GM23248 (cell line): ENCODE measurements around the gene HIVEP1. TPM values are rescaled to one million over a fixed set of nuclear protein-coding genes. Genes with fewer than 3 reads are reported as not detected.
A peak's percentile ranks its signal among the peaks of the same experiment; 100 is the strongest.

ENCODE experiments used
- DNase-seq: peaks from one replicate; pipeline ENCODE4 v3.0.0-alpha.2; 2015
- H2AFZ ChIP-seq: fragments of 200-600 bp; sonication (generic); 2 replicates; pipeline ENCODE4 v1.6.1; 2016; ENCODE audit warnings: antibody characterized with exemption
- H3F3A ChIP-seq: fragments of 200-600 bp; sonication (generic); 2 replicates; pipeline ENCODE4 v1.6.1; 2016; ENCODE audit warnings: mild to moderate bottlenecking, antibody characterized with exemption, mixed run types; ENCODE audit not compliant: insufficient read depth
- H3K27ac ChIP-seq: fragments of 200-600 bp; sonication (generic); 2 replicates; pipeline ENCODE4 v1.5.1; 2016; ENCODE audit warnings: mild to moderate bottlenecking
- H3K27me3 ChIP-seq: fragments of 200-600 bp; sonication (generic); replicated peaks from 2 replicates; pipeline ENCODE4 v1.6.1; 2016; ENCODE audit warnings: mild to moderate bottlenecking; ENCODE audit not compliant: insufficient read depth
- H3K36me3 ChIP-seq: fragments of 200-600 bp; sonication (generic); 2 replicates; pipeline ENCODE4 v1.6.1; 2016; ENCODE audit warnings: low read depth, mild to moderate bottlenecking
- H3K4me1 ChIP-seq: fragments of 200-600 bp; sonication (generic); 2 replicates; pipeline ENCODE4 v1.6.1; 2016; ENCODE audit warnings: mild to moderate bottlenecking; ENCODE audit not compliant: insufficient read depth
- H3K4me2 ChIP-seq: fragments of 200-600 bp; sonication (generic); one replicate; pipeline ENCODE4 v1.6.1; 2016; ENCODE audit warnings: mild to moderate bottlenecking; ENCODE audit not compliant: unreplicated experiment
- H3K4me3 ChIP-seq: fragments of 200-600 bp; sonication (generic); 2 replicates; pipeline ENCODE4 v1.5.1; 2016; ENCODE audit warnings: mild to moderate bottlenecking
- H3K79me2 ChIP-seq: fragments of 200-600 bp; sonication (generic); 2 replicates; pipeline ENCODE4 v1.6.1; 2016; ENCODE audit warnings: mild to moderate bottlenecking; ENCODE audit not compliant: insufficient read depth
- H3K9ac ChIP-seq: fragments of 200-600 bp; sonication (generic); 2 replicates; pipeline ENCODE4 v1.6.1; 2016; ENCODE audit warnings: mild to moderate bottlenecking
- H3K9me2 ChIP-seq: fragments of 200-600 bp; sonication (generic); 2 replicates; pipeline ENCODE4 v1.6.1; 2016; ENCODE audit warnings: mixed run types, mild to moderate bottlenecking, moderate library complexity; ENCODE audit not compliant: insufficient read depth
- H3K9me3 ChIP-seq: fragments of 200-600 bp; sonication (generic); one replicate; pipeline ENCODE4 v1.6.1; 2017; ENCODE audit warnings: low read depth
- H4K20me1 ChIP-seq: fragments of 200-600 bp; sonication (generic); 2 replicates; pipeline ENCODE4 v1.6.0; 2016; ENCODE audit not compliant: insufficient read depth
- EZH2 ChIP-seq: fragments of 200-600 bp; sonication (generic); IDR thresholded peaks from 2 replicates; pipeline ENCODE4 v1.6.1; 2018; ENCODE audit warnings: antibody characterized with exemption, mild to moderate bottlenecking; ENCODE audit not compliant: insufficient read depth, poor library complexity, severe bottlenecking
- EZH2phosphoT487 ChIP-seq: fragments of 200-600 bp; sonication (generic); IDR thresholded peaks from 2 replicates; pipeline ENCODE4 v1.6.1; 2018; ENCODE audit warnings: antibody characterized with exemption, moderate library complexity, mild to moderate bottlenecking, low read depth; ENCODE audit not compliant: insufficient read depth
- WGBS, 2 experiments: methylation state at CpG; one replicate each; pipeline ENCODE4 v1.1.6; 2015 to 2017; ENCODE audit warnings: low lambda C conversion rate in 2 of 2, low coverage in 1 of 2; ENCODE audit errors: missing lambda C conversion rate in 2 of 2; 5-methylcytosine and 5-hydroxymethylcytosine counted together
- in situ Hi-C: fragments of 300-500 bp; cut with MboI; formaldehyde crosslinking; loops from 2 replicates; pipeline ENCODE4 v1.15.0; 2020
- polyA plus RNA-seq: library from polyadenylated mRNA; unstranded; fragments of >200 nt; fragmentation: Nextera tagmentation; extraction: Ambion mirVana; gene quantifications from 2 replicates; pipeline ENCODE4 v1.2.1, GENCODE V29; 2016
- total RNA-seq: library from RNA; depleted of rRNA; stranded (reverse); fragments of >200 nt; shearing (Covaris generic); gene quantifications from 2 replicates; pipeline ENCODE4 v1.2.3, GENCODE V29; 2014

Gene HIVEP1
- total and polyA plus RNA-seq, 2 experiments from 2014 or later = 3.3 to 7.1 TPM

GRCh38 chr6:12075067-12075563, 63.0 kb downstream of the HIVEP1 start:
- H3K9ac ChIP-seq = no peak overlapping the region
- H3K79me2 ChIP-seq = peaks cover 57% of the 10 kb centered on the region
- H2AFZ ChIP-seq = no peak overlapping the region
- no peaks in the 10 kb centered on the region for H3K9me3 ChIP-seq
- DNase-seq = peak; percentile 25
- no peaks in the 10 kb centered on the region for H3K9me2 ChIP-seq
- H3F3A ChIP-seq = no peaks in the 10 kb centered on the region
- peaks cover 6% of the 10 kb centered on the region; the same call in 1 of the 2 replicates for H3K4me1 ChIP-seq
- in situ Hi-C loops = no loop called here
- H3K27me3 ChIP-seq = no peaks in the 10 kb centered on the region
- no peak overlapping the region for H3K4me3 ChIP-seq
- no peaks in the 10 kb centered on the region for H3K36me3 ChIP-seq
- H3K27ac ChIP-seq = no peak overlapping the region
- WGBS, 2 experiments = 74 to 77% methylated on average over 9 of the region's 9 CpGs
- H4K20me1 ChIP-seq = no peaks in the 10 kb centered on the region
- H3K4me2 ChIP-seq = no peak overlapping the region
- TF ChIP-seq EZH2phosphoT487 (no peak), EZH2 (no peak)

- H3K79me2 ChIP-seq = peaks cover 62% of the 10 kb centered on the region
- DNase-seq = no peak
- no peak overlapping the region for H3K9ac ChIP-seq
- no peak overlapping the region for H3K4me2 ChIP-seq
- in situ Hi-C loops = no loop called here
- H3K4me3 ChIP-seq = no peak overlapping the region
- H3F3A ChIP-seq = no peaks in the 10 kb centered on the region
- WGBS, 2 experiments = 92 to 93% methylated on average over 9 of the region's 9 CpGs
- no peaks in the 10 kb centered on the region for H3K9me2 ChIP-seq
- TF ChIP-seq EZH2 (no peak), EZH2phosphoT487 (no peak)
- no peak overlapping the region for H2AFZ ChIP-seq
- no peaks in the 10 kb centered on the region for H3K36me3 ChIP-seq
- no peak overlapping the region for H3K27ac ChIP-seq
- H4K20me1 ChIP-seq = no peaks in the 10 kb centered on the region
- peaks cover 6% of the 10 kb centered on the region; the same call in 1 of the 2 replicates for H3K4me1 ChIP-seq
- H3K9me3 ChIP-seq = no peaks in the 10 kb centered on the region
- no peaks in the 10 kb centered on the region for H3K27me3 ChIP-seq
These were observed 65.1 kb downstream of the HIVEP1 start for GRCh38 chr6:12077021-12077710.

- H3K4me3 ChIP-seq = no peak overlapping the region
- no peaks in the 10 kb centered on the region for H3K9me3 ChIP-seq
- peaks cover 6% of the 10 kb centered on the region; the same call in 1 of the 2 replicates for H3K4me1 ChIP-seq
- no peak overlapping the region for H3K4me2 ChIP-seq
- H3K9me2 ChIP-seq = no peaks in the 10 kb centered on the region
- in situ Hi-C loops = no loop called here
- H3F3A ChIP-seq = no peaks in the 10 kb centered on the region
- H3K79me2 ChIP-seq = peaks cover 63% of the 10 kb centered on the region
- no peaks in the 10 kb centered on the region for H4K20me1 ChIP-seq
- TF ChIP-seq EZH2phosphoT487 (no peak), EZH2 (no peak)
- 86 to 94% methylated on average over 5 of the region's 5 CpGs for WGBS, 2 experiments
- no peak for DNase-seq
- no peaks in the 10 kb centered on the region for H3K27me3 ChIP-seq
- H3K27ac ChIP-seq = no peak overlapping the region
- H3K9ac ChIP-seq = no peak overlapping the region
- H3K36me3 ChIP-seq = no peaks in the 10 kb centered on the region
- no peak overlapping the region for H2AFZ ChIP-seq
These were observed 65.9 kb downstream of the HIVEP1 start for GRCh38 chr6:12078014-12078413.

GRCh38 chr6:12081771-12082170, 69.7 kb downstream of the HIVEP1 start:
- Histone ChIP-seq H3K79me2 (peaks cover 40% of the 10 kb centered on the region), H3K9me2 (no peaks in the 10 kb centered on the region), H3K4me1 (peaks cover 8% of the 10 kb centered on the region; the same call in 1 of the 2 replicates), H3K9me3 (no peaks in the 10 kb centered on the region), H3K27ac (no peak overlapping the region), H4K20me1 (no peaks in the 10 kb centered on the region), H3F3A (no peaks in the 10 kb centered on the region), H2AFZ (no peak overlapping the region), H3K9ac (no peak overlapping the region), H3K36me3 (no peaks in the 10 kb centered on the region), H3K4me3 (no peak overlapping the region), H3K4me2 (no peak overlapping the region), H3K27me3 (no peaks in the 10 kb centered on the region)
- no peak for DNase-seq
- WGBS, 2 experiments = 96 to 99% methylated on average over 2 of the region's 2 CpGs
- TF ChIP-seq EZH2phosphoT487 (no peak), EZH2 (no peak)
- in situ Hi-C loops = no loop called here
